Measurements from ENCODE around the gene GNPTG. TPM values are rescaled to one million over a fixed set of nuclear protein-coding genes. Genes with fewer than 3 reads are reported as not detected.
A peak's percentile ranks its signal among the peaks of the same experiment; 100 is the strongest.

GNPTG gene
- total RNA-seq, 1 experiment from 2014 or later = 20.9 TPM

DNA sequence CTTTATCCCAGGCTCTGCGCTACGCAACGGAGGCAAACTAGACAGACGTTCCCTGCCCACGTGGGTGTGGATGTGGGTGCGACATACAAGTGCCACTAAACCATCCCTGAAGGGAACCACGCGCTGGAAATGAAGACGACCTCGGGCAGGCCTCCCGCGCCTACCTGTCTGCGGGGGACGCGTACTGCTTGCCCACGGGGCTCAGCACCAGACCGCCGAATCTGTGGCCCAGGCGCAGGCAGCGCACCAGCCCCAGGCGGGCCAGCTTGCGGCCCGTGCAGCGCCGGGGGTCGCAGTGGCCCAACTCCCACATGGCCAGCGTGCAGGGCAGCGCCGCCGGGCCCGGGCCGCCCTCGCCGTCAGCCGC, 533 bp upstream of the GNPTG start:
- H3K4me3 ChIP-seq (ENCODE audit: low read depth, low read length, poor library complexity, severe bottlenecking) = peak overlapping the region; percentile 78
- DNase-seq (ENCODE audit: low spot score) = no peak
- H3K27ac ChIP-seq (ENCODE audit: low read depth, low read length, poor library complexity, severe bottlenecking) = peak overlapping the region; percentile 82
- CTCF ChIA-PET = interaction anchor here (0.6 kb wide), 1 partner anchor 20 kb away, joined by 7 read pairs; no protein-coding TSS in a partner anchor
- H3K27me3 ChIP-seq (replicated peaks; ENCODE audit: insufficient read depth, low read depth, low read length, poor library complexity) = no peaks in the 10 kb centered on the region
- H3K36me3 ChIP-seq (ENCODE audit: insufficient read depth, low read length, poor library complexity, severe bottlenecking) = peaks cover 4% of the 10 kb centered on the region
- H3K9me3 ChIP-seq (ENCODE audit: low read depth, low read length, poor library complexity, severe bottlenecking) = no peaks in the 10 kb centered on the region
- no TSS peak for BruUV-seq (replicated peaks)
- H3K4me1 ChIP-seq (ENCODE audit: insufficient read depth, low read length, poor library complexity, severe bottlenecking) = peaks cover 11% of the 10 kb centered on the region
- intact Hi-C loops (cut with micrococcal nuclease; ENCODE audit: unreplicated experiment) = no loop called here
- POLR2A ChIA-PET (ENCODE audit: low non-redundant PET) = no interaction called here
- TF ChIP-seq, protein P1, sequence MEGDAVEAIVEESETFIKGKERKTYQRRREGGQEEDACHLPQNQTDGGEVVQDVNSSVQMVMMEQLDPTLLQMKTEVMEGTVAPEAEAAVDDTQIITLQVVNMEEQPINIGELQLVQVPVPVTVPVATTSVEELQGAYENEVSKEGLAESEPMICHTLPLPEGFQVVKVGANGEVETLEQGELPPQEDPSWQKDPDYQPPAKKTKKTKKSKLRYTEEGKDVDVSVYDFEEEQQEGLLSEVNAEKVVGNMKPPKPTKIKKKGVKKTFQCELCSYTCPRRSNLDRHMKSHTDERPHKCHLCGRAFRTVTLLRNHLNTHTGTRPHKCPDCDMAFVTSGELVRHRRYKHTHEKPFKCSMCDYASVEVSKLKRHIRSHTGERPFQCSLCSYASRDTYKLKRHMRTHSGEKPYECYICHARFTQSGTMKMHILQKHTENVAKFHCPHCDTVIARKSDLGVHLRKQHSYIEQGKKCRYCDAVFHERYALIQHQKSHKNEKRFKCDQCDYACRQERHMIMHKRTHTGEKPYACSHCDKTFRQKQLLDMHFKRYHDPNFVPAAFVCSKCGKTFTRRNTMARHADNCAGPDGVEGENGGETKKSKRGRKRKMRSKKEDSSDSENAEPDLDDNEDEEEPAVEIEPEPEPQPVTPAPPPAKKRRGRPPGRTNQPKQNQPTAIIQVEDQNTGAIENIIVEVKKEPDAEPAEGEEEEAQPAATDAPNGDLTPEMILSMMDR (conservative IDR thresholded peaks at IDR 0.05; ENCODE audit: low read depth, low read length) = no peak
- no peak for TF ChIP-seq EZH2 (IDR thresholded peaks at IDR 0.05; ENCODE audit: borderline replicate concordance, low read depth, low read length, poor library complexity, severe bottlenecking)

DNA sequence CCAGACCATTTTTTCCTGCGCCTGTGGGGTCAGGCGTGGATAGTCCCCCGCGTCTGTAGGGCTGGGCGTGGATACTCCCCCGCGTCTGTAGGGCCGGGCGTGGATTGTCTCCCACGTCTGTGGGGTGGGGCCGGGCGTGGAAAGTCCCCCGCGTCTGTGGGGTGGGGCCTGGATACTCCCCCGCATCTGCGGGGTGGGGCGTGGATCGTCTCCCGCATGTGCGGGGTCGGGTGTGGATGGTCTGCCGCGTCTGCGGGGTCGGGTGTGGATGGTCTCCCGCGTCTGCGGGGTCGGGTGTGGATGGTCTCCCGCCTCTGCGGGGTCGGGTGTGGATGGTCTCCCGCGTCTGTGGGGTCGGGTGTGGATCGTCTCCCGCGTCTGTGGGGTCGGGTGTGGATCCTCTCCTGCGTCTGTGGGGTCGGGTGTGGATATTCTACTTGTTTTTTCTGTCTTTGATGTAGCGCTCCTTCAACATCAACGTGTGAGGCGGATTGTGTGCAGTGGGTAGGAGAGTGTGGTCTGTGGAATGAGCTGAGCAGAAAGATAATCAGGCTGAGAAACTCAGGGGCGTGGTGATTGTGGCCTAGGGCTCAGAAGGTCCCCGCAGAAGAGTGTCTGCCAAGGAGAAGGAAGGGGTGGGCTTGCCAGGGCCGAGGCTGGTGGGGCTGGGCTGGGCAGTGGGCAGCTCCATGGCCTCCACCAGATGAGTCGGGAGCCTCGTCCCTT, 3.2 kb downstream of the GNPTG start:
- no peak for DNase-seq (ENCODE audit: low spot score)
- POLR2A ChIA-PET (ENCODE audit: low non-redundant PET) = no interaction called here
- CTCF ChIA-PET = interaction anchor here (0.6 kb wide), 1 partner anchor 318 kb away, joined by 4 read pairs; no protein-coding TSS in a partner anchor
- H3K27me3 ChIP-seq (replicated peaks; ENCODE audit: insufficient read depth, low read depth, low read length, poor library complexity) = no peaks in the 10 kb centered on the region
- peaks cover 11% of the 10 kb centered on the region for H3K4me1 ChIP-seq (ENCODE audit: insufficient read depth, low read length, poor library complexity, severe bottlenecking)
- no peak overlapping the region for H3K4me3 ChIP-seq (ENCODE audit: low read depth, low read length, poor library complexity, severe bottlenecking)
- TF ChIP-seq EZH2 (IDR thresholded peaks at IDR 0.05; ENCODE audit: borderline replicate concordance, low read depth, low read length, poor library complexity, severe bottlenecking) = no peak
- TF ChIP-seq, protein P1 (conservative IDR thresholded peaks at IDR 0.05; ENCODE audit: low read depth, low read length) = no peak
- H3K9me3 ChIP-seq (ENCODE audit: low read depth, low read length, poor library complexity, severe bottlenecking) = no peaks in the 10 kb centered on the region
- intact Hi-C loops (cut with micrococcal nuclease; ENCODE audit: unreplicated experiment) = no loop called here
- no peak overlapping the region for H3K27ac ChIP-seq (ENCODE audit: low read depth, low read length, poor library complexity, severe bottlenecking)
- BruUV-seq (replicated peaks) = no TSS peak
- peaks cover 7% of the 10 kb centered on the region for H3K36me3 ChIP-seq (ENCODE audit: insufficient read depth, low read length, poor library complexity, severe bottlenecking)

DNA sequence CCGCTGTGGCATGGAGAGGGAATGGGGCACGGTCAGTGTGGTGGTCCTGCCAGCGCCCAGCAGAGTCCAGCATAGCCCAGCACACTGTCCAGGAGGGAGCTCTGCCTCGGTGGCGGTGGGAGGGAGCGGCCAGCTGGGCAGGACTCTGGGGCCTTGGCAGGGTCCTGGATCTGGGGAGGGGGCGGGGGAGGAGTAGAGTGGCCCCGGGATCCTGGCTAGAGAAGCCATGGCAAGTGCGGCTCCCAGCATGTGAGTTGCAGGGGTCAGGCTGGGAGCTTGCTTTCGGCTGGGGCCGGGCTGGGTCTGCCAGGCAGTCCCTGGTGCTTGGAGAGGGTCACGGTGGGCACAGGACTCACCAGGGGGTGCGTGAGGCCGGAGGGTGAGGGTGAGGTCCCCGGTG, 3.9 kb downstream of the GNPTG start:
- H3K27me3 ChIP-seq (replicated peaks; ENCODE audit: insufficient read depth, low read depth, low read length, poor library complexity) = no peaks in the 10 kb centered on the region
- peaks cover 13% of the 10 kb centered on the region for H3K36me3 ChIP-seq (ENCODE audit: insufficient read depth, low read length, poor library complexity, severe bottlenecking)
- no peak overlapping the region for H3K27ac ChIP-seq (ENCODE audit: low read depth, low read length, poor library complexity, severe bottlenecking)
- no peaks in the 10 kb centered on the region for H3K9me3 ChIP-seq (ENCODE audit: low read depth, low read length, poor library complexity, severe bottlenecking)
- ChIA-PET CTCF (interaction anchor here (0.6 kb wide), 1 partner anchor 319 kb away, joined by 4 read pairs; no protein-coding TSS in a partner anchor), POLR2A (ENCODE audit: low non-redundant PET) (no interaction called here)
- intact Hi-C loops (cut with micrococcal nuclease; ENCODE audit: unreplicated experiment) = no loop called here
- no peak overlapping the region for H3K4me3 ChIP-seq (ENCODE audit: low read depth, low read length, poor library complexity, severe bottlenecking)
- DNase-seq (ENCODE audit: low spot score) = no peak
- peaks cover 11% of the 10 kb centered on the region for H3K4me1 ChIP-seq (ENCODE audit: insufficient read depth, low read length, poor library complexity, severe bottlenecking)
- BruUV-seq (replicated peaks) = no TSS peak
- no peak for TF ChIP-seq EZH2 (IDR thresholded peaks at IDR 0.05; ENCODE audit: borderline replicate concordance, low read depth, low read length, poor library complexity, severe bottlenecking)
- TF ChIP-seq, protein P1 (conservative IDR thresholded peaks at IDR 0.05; ENCODE audit: low read depth, low read length) = no peak
